Loucy (cell line): ENCODE data around the gene CCDC70.

ENCODE experiments used
- H2AFZ ChIP-seq: fragments of 200-600 bp; sonication (generic); 2 replicates; pipeline ENCODE4 v1.6.0; 2016; ENCODE audit warnings: antibody characterized with exemption, mild to moderate bottlenecking, low read length, moderate library complexity
- H3F3A ChIP-seq: fragments of 200-600 bp; 2 replicates; pipeline ENCODE4 v1.6.0; 2016; ENCODE audit warnings: antibody characterized with exemption, low read depth, mild to moderate bottlenecking
- H3K27me3 ChIP-seq: fragments of 200-600 bp; sonication (generic); 2 replicates; pipeline ENCODE4 v1.6.1; 2014; ENCODE audit warnings: low read length, mild to moderate bottlenecking; ENCODE audit not compliant: insufficient read depth, poor library complexity, severe bottlenecking
- H3K36me3 ChIP-seq: fragments of 200-600 bp; sonication (generic); 2 replicates; pipeline ENCODE4 v1.6.1; 2016; ENCODE audit warnings: low read length; ENCODE audit not compliant: insufficient read depth
- H3K4me1 ChIP-seq: fragments of 200-600 bp; sonication (generic); 2 replicates; pipeline ENCODE4 v1.5.1; 2014; ENCODE audit warnings: low read length, mild to moderate bottlenecking; ENCODE audit not compliant: insufficient read depth, poor library complexity, severe bottlenecking
- H3K4me2 ChIP-seq: fragments of 200-600 bp; sonication (generic); 2 replicates; pipeline ENCODE4 v1.6.0; 2014; ENCODE audit warnings: antibody characterized with exemption, low read length, low read depth, mild to moderate bottlenecking; ENCODE audit not compliant: poor library complexity, severe bottlenecking
- H3K4me3 ChIP-seq: fragments of 200-600 bp; sonication (generic); 2 replicates; pipeline ENCODE4 v1.5.1; 2014; ENCODE audit warnings: low read length, mild to moderate bottlenecking, mixed read lengths; ENCODE audit not compliant: poor library complexity, severe bottlenecking
- H3K79me2 ChIP-seq: fragments of 200-600 bp; sonication (generic); 2 replicates; pipeline ENCODE4 v1.6.1; 2014; ENCODE audit warnings: low read length; ENCODE audit not compliant: insufficient read depth
- H3K9ac ChIP-seq: fragments of 200-600 bp; sonication (generic); 2 replicates; pipeline ENCODE4 v1.6.0; 2014; ENCODE audit warnings: mild to moderate bottlenecking, low read depth, low read length, moderate library complexity; ENCODE audit not compliant: poor library complexity, severe bottlenecking
- H3K9me2 ChIP-seq: fragments of 200-600 bp; sonication (generic); replicated peaks from 2 replicates; pipeline ENCODE4 v1.6.1; 2016; ENCODE audit warnings: low read depth, low read length, mixed read lengths
- H3K9me3 ChIP-seq: fragments of 200-600 bp; sonication (generic); 2 replicates; pipeline ENCODE4 v1.6.1; 2014; ENCODE audit warnings: mild to moderate bottlenecking, antibody characterized with exemption, low read length, low read depth; ENCODE audit not compliant: insufficient read depth
- H4K20me1 ChIP-seq: fragments of 200-600 bp; sonication (generic); 2 replicates; pipeline ENCODE4 v1.6.0; 2014; ENCODE audit warnings: antibody characterized with exemption, low read length, mild to moderate bottlenecking; ENCODE audit not compliant: insufficient read depth, poor library complexity, severe bottlenecking
- EZH2phosphoT487 ChIP-seq: fragments of 200-600 bp; IDR thresholded peaks from 2 replicates; pipeline ENCODE4 v1.6.1; 2018; ENCODE audit warnings: antibody characterized with exemption, mild to moderate bottlenecking, moderate library complexity, borderline replicate concordance
- TF ChIP-seq, protein P1 (sequence below): fragments of 200-600 bp; sonication (generic); conservative IDR thresholded peaks from 2 replicates; pipeline ENCODE4 v1.5.1; 2014; ENCODE audit warnings: mild to moderate bottlenecking, antibody characterized with exemption, low read length

Gene CCDC70

DNA sequence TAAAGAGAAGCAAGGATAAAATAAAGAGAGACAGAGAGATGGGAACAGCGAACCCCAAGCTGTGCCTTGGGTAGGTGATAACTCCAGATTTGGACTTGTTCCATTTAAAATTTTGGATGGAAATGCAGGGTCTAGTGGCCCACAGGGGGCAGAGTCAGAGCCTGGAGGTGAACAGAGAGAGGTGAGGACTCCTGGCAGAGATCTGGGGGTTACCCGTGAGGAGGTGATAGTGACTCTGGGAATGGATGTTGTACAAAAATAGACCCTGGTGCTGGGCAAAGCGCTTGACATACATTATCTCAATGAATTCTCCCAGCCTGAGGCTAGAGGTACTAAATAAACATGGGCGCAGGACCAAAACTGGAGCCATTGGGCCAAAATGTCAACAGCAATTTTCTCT is 43.5 kb upstream of the CCDC70 start:
- Histone ChIP-seq H3K9me2 (no peaks in the 10 kb centered on the region), H3F3A (0 out of 2 replicates have a peak, but pooled peaks cover 3% of the 10 kb centered on the region), H3K27me3 (no peaks in the 10 kb centered on the region), H4K20me1 (no peaks in the 10 kb centered on the region), H3K4me2 (no peak overlapping the region), H2AFZ (no peak overlapping the region), H3K4me3 (no peak overlapping the region), H3K79me2 (no peaks in the 10 kb centered on the region), H3K9ac (no peak overlapping the region), H3K4me1 (peaks cover 44% of the 10 kb centered on the region), H3K9me3 (no peaks in the 10 kb centered on the region), H3K36me3 (no peaks in the 10 kb centered on the region)
- no peak for TF ChIP-seq EZH2phosphoT487
- TF ChIP-seq, protein P1, sequence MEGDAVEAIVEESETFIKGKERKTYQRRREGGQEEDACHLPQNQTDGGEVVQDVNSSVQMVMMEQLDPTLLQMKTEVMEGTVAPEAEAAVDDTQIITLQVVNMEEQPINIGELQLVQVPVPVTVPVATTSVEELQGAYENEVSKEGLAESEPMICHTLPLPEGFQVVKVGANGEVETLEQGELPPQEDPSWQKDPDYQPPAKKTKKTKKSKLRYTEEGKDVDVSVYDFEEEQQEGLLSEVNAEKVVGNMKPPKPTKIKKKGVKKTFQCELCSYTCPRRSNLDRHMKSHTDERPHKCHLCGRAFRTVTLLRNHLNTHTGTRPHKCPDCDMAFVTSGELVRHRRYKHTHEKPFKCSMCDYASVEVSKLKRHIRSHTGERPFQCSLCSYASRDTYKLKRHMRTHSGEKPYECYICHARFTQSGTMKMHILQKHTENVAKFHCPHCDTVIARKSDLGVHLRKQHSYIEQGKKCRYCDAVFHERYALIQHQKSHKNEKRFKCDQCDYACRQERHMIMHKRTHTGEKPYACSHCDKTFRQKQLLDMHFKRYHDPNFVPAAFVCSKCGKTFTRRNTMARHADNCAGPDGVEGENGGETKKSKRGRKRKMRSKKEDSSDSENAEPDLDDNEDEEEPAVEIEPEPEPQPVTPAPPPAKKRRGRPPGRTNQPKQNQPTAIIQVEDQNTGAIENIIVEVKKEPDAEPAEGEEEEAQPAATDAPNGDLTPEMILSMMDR, result peak; percentile 40

DNA sequence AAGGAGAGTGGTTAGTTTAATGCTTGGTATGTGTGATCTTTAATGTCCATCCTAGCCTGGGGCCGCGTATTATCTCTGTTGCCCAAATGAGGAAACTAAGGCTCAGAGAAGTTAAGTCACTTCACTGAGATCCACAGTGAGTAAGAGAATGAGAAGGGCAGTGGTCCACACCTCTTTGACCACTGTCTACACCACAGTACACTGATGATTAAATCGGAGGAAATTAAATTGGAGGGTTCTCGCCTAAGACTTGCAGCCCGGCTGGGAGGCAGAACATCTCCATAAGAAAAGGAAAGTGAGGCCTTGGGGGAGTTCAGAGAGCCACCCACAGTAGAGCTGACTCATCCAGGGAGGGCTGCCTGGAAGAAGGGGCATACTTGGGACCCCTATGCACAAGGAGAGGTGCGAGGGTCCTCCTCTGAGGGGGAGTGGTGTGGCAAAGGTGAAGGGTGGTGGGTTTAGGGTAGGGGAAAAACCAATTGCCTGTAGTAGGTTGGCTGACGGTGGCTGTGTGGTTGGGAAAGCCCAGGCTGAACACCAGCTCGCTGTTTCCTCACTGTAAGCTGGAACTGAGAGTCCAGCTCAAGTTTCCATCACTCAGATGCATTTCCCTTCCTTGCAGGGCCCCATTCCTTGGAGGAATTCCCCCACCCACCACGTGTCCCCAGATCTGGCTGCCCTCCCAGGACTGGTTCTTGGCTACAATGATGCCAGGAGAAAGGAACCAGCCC is 42.8 kb upstream of the CCDC70 start:
- Histone ChIP-seq H3K9ac (no peak overlapping the region), H3K4me1 (peaks cover 48% of the 10 kb centered on the region), H3F3A (0 out of 2 replicates have a peak, but pooled peaks cover 3% of the 10 kb centered on the region), H3K4me3 (no peak overlapping the region), H3K27me3 (no peaks in the 10 kb centered on the region), H2AFZ (no peak overlapping the region), H3K36me3 (no peaks in the 10 kb centered on the region), H3K79me2 (no peaks in the 10 kb centered on the region), H4K20me1 (no peaks in the 10 kb centered on the region), H3K4me2 (no peak overlapping the region), H3K9me2 (no peaks in the 10 kb centered on the region), H3K9me3 (no peaks in the 10 kb centered on the region)
- TF ChIP-seq, protein P1, result no peak
- TF ChIP-seq EZH2phosphoT487, result no peak

DNA sequence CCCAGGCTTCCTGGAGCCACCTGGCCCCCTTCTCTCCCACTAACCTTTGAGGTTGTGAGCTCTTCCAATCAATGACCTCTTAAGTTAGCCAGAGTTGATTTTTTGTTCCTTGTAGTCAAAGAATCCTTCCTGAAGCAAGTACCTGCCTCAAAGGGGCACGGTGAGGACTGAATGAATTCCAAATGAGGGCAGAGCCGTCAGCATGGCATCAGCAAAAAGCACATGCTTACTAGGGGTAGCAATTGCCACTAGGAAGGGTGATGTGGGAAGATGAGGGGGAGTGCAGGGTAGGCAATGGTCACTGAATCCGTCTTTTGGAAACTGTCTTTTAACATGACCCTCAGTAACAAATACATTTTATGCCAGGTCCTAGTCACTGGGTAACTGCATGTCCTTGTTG is 42.2 kb upstream of the CCDC70 start:
- no peak overlapping the region for H3K4me2 ChIP-seq
- H3K27me3 ChIP-seq, result no peaks in the 10 kb centered on the region

More for the DNA sequence above, 42.2 kb upstream of the CCDC70 start:
- Histone ChIP-seq H2AFZ (peak overlapping the region; percentile 1; the same call in 1 of the 2 replicates), H3F3A (0 out of 2 replicates have a peak, but pooled peaks cover 3% of the 10 kb centered on the region), H3K9me2 (no peaks in the 10 kb centered on the region), H3K9me3 (no peaks in the 10 kb centered on the region), H3K79me2 (no peaks in the 10 kb centered on the region), H3K4me1 (peaks cover 54% of the 10 kb centered on the region), H4K20me1 (no peaks in the 10 kb centered on the region), H3K4me3 (no peak overlapping the region), H3K9ac (no peak overlapping the region), H3K36me3 (no peaks in the 10 kb centered on the region)
- TF ChIP-seq EZH2phosphoT487, result no peak
- TF ChIP-seq, protein P1, result no peak
